ENCODE results near the gene ACAN. TPM values are rescaled to one million over a fixed set of nuclear protein-coding genes. Genes with fewer than 3 reads are reported as not detected.

Gene ACAN
- total and polyA plus RNA-seq, 8 donors, result 0.52 to 1.4 (median 0.91) TPM

DNA sequence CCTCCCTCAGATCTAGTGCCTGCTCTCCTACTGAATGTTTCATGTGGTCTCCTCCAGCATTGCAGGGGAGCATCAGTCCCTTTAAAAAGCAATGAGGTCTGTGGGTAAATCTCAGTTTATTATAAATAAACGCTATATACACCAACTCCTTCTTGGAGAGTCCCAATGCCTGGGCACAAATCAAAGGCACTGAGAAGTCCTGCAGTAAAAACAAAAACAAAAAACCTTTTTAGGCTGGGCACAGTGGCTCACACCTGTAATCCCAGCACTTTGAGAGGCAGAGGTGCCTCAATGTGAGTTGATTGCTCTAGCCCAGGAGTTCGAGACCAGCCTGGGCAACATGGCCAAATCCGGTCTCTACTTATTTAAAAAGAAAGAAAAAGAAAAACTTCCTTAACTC lies 45.0 kb downstream of the ACAN start:
- H3K4me1 ChIP-seq, result no peaks in the 10 kb centered on the region
- no peak overlapping the region for H3K4me3 ChIP-seq
- TF ChIP-seq, protein P1, sequence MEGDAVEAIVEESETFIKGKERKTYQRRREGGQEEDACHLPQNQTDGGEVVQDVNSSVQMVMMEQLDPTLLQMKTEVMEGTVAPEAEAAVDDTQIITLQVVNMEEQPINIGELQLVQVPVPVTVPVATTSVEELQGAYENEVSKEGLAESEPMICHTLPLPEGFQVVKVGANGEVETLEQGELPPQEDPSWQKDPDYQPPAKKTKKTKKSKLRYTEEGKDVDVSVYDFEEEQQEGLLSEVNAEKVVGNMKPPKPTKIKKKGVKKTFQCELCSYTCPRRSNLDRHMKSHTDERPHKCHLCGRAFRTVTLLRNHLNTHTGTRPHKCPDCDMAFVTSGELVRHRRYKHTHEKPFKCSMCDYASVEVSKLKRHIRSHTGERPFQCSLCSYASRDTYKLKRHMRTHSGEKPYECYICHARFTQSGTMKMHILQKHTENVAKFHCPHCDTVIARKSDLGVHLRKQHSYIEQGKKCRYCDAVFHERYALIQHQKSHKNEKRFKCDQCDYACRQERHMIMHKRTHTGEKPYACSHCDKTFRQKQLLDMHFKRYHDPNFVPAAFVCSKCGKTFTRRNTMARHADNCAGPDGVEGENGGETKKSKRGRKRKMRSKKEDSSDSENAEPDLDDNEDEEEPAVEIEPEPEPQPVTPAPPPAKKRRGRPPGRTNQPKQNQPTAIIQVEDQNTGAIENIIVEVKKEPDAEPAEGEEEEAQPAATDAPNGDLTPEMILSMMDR (IDR thresholded peaks at IDR 0.05), result no peak
- no peaks in the 10 kb centered on the region for H3K36me3 ChIP-seq
- no peaks in the 10 kb centered on the region for H3K9me3 ChIP-seq
- DNase-seq (no peak), ATAC-seq (no peak)
- no peak overlapping the region for H3K27ac ChIP-seq
- H3K27me3 ChIP-seq, result peaks cover 0 to 23% of the 10 kb centered on the region in 2 donors
- intact Hi-C loops (cut with DNase I), result no loop called here

DNA sequence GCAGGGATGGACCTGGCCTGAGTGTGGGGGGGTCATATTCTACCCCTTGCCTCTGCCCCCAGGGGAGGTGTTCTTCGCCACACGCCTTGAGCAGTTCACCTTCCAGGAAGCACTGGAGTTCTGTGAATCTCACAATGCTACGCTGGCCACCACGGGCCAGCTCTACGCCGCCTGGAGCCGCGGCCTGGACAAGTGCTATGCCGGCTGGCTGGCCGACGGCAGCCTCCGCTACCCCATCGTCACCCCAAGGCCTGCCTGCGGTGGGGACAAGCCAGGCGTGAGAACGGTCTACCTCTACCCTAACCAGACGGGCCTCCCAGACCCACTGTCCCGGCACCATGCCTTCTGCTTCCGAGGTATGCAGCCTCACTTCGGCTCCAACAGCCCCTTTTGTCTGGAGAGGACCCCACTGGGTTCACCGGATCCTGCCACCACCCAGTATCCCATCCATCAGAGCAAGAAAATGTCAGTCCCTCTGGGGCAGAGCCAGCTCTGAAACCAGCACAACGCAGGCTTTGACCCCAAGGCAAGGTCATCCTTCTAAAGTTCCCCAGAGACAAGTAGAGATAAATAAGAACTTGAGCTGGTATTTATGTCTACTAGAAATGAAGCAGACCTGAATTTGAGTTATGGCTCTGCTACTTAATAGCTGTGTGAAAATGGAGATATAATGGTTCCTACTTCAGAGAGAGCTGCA lies 46.3 kb downstream of the ACAN start:
- intact Hi-C loops (cut with DNase I), result no loop called here
- no peaks in the 10 kb centered on the region for H3K36me3 ChIP-seq
- H3K4me1 ChIP-seq, result no peaks in the 10 kb centered on the region
- DNase-seq (no peak), ATAC-seq (no peak)
- peaks cover 0 to 20% of the 10 kb centered on the region in 2 donors for H3K27me3 ChIP-seq
- no peak overlapping the region for H3K4me3 ChIP-seq
- no peak overlapping the region for H3K27ac ChIP-seq
- H3K9me3 ChIP-seq, result peaks cover 0 to 4% of the 10 kb centered on the region in 2 donors
- TF ChIP-seq, protein P1 (IDR thresholded peaks at IDR 0.05), result no peak

DNA sequence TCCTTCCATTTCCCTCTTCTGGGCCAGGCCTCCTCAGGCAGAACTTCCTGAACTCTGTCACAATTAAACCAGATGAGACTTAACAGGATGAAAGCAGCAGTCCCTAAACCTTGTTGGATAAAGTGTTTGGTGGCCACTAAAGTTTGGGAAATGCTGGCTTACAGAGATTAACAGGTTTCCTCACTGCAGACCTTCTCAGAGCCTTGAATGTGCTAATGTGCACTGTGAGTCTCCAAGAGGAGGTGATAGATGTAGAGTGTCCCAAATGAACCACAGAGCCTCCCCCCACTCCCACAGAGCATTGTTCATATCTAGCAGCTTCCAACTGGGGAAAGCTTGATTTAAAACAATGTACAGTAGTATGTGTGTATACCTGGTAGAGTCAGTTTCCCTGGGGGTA lies 49.2 kb downstream of the ACAN start:
- Histone ChIP-seq H3K4me3 (no peak overlapping the region), H3K27me3 (peaks cover 0 to 20% of the 10 kb centered on the region in 2 donors), H3K36me3 (no peaks in the 10 kb centered on the region), H3K4me1 (no peaks in the 10 kb centered on the region), H3K27ac (no peak overlapping the region), H3K9me3 (peaks cover 0 to 6% of the 10 kb centered on the region in 2 donors)
- TF ChIP-seq, protein P1 (IDR thresholded peaks at IDR 0.05), result no peak
- ATAC-seq, result no peak
- no peak for DNase-seq
- intact Hi-C loops (cut with DNase I), result no loop called here

DNA sequence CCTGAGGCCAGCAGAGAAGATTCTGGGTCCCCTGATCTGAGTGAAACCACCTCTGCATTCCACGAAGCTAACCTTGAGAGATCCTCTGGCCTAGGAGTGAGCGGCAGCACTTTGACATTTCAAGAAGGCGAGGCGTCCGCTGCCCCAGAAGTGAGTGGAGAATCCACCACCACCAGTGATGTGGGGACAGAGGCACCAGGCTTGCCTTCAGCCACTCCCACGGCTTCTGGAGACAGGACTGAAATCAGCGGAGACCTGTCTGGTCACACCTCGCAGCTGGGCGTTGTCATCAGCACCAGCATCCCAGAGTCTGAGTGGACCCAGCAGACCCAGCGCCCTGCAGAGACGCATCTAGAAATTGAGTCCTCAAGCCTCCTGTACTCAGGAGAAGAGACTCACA lies 55.7 kb downstream of the ACAN start:
- no peak overlapping the region for H3K27ac ChIP-seq
- H3K27me3 ChIP-seq, result no peaks in the 10 kb centered on the region
- no peak for ATAC-seq
- DNase-seq, result no peak
- peaks cover 0 to 6% of the 10 kb centered on the region in 2 donors for H3K9me3 ChIP-seq
- intact Hi-C loops (cut with DNase I), result no loop called here
- no peak overlapping the region for H3K4me3 ChIP-seq
- H3K4me1 ChIP-seq, result no peaks in the 10 kb centered on the region
- no peaks in the 10 kb centered on the region for H3K36me3 ChIP-seq
- TF ChIP-seq, protein P1 (IDR thresholded peaks at IDR 0.05), result no peak

DNA sequence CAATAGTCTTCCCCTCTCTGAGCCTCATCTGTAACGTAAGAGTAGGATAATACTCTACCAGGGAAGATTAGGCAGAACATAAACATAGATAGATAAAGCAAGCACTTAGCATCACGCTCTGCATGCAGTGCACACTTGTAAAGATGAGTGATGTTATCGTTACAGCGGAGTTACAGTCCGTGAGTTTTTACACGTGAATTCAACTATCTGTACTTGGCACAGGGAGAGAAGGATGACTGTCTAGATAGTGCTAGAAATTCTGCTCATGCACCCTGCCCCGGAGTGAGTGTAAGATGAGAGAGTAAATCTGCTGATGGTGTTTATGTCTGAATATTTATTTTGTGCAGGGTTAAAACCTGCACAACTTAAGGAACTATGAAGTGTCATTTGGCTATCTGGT lies 56.3 kb downstream of the ACAN start:
- ATAC-seq, result no peak
- Histone ChIP-seq H3K36me3 (no peaks in the 10 kb centered on the region), H3K4me3 (no peak overlapping the region), H3K27ac (no peak overlapping the region), H3K9me3 (peaks cover 0 to 2% of the 10 kb centered on the region in 2 donors), H3K4me1 (no peaks in the 10 kb centered on the region), H3K27me3 (no peaks in the 10 kb centered on the region)
- TF ChIP-seq, protein P1 (IDR thresholded peaks at IDR 0.05), result no peak
- intact Hi-C loops (cut with DNase I), result no loop called here
- DNase-seq, result no peak

Data from left lung (tissue), 10 donors.